ENCODE measurements around the gene TP53. TPM values are rescaled to one million over a fixed set of nuclear protein-coding genes. Genes with fewer than 3 reads are reported as not detected.

TP53 gene
- total RNA-seq, 2 donors from 2014 or later, result 12.9 to 20.1 TPM

GRCh38 chr17:7704601-7705268 is 17.4 kb upstream of the TP53 start, which contains the start of gene EFNB3:
TSS of gene EFNB3 (plus strand) at chr17:7705202. CDS start at chr17:7705599, 397 bp downstream.
- H3K9me3 ChIP-seq, result no peaks in the 10 kb centered on the region
- peak within 1 kb of the TSS in 1 of 2 donors; percentile 21 for H3K27ac ChIP-seq
- TF ChIP-seq CTCF (IDR thresholded peaks at IDR 0.05), result no peak
- peaks cover 0 to 20% of the 10 kb centered on the region in 2 donors for H3K4me1 ChIP-seq
- peaks cover 14% of the 10 kb centered on the region for H3K36me3 ChIP-seq
- peaks cover 0 to 14% of the 10 kb centered on the region in 2 donors for H3K27me3 ChIP-seq
- DNase-seq (ENCODE audit: low spot score), result no peak
- peak within 1 kb of the TSS; percentile 34 to 52 for H3K4me3 ChIP-seq

- H3K27ac ChIP-seq, result no peak overlapping the region
- TF ChIP-seq CTCF (IDR thresholded peaks at IDR 0.05), result no peak
- no peaks in the 10 kb centered on the region for H3K9me3 ChIP-seq
- H3K4me1 ChIP-seq, result peaks cover 0 to 20% of the 10 kb centered on the region in 2 donors
- peaks cover 0 to 14% of the 10 kb centered on the region in 2 donors for H3K27me3 ChIP-seq
- peak overlapping the region in 1 of 2 donors; percentile 52 for H3K4me3 ChIP-seq
- DNase-seq (ENCODE audit: low spot score), result no peak
- peaks cover 14% of the 10 kb centered on the region for H3K36me3 ChIP-seq
Measured at GRCh38 chr17:7703584-7704479, 16.5 kb upstream of the TP53 start.

- Histone ChIP-seq H3K27me3 (peaks cover 0 to 14% of the 10 kb centered on the region in 2 donors), H3K36me3 (peaks cover 14% of the 10 kb centered on the region), H3K27ac (no peak overlapping the region), H3K9me3 (no peaks in the 10 kb centered on the region), H3K4me1 (peaks cover 0 to 20% of the 10 kb centered on the region in 2 donors), H3K4me3 (no peak overlapping the region)
- no peak for TF ChIP-seq CTCF (IDR thresholded peaks at IDR 0.05)
- no peak for DNase-seq (ENCODE audit: low spot score)
Measured at GRCh38 chr17:7702776-7703175, 15.5 kb upstream of the TP53 start.

GRCh38 chr17:7701681-7702080 is 14.4 kb upstream of the TP53 start:
- Histone ChIP-seq H3K27ac (no peak overlapping the region), H3K27me3 (peaks cover 0 to 14% of the 10 kb centered on the region in 2 donors), H3K4me1 (peaks cover 0 to 20% of the 10 kb centered on the region in 2 donors), H3K9me3 (no peaks in the 10 kb centered on the region), H3K36me3 (peaks cover 14% of the 10 kb centered on the region), H3K4me3 (no peak overlapping the region)
- no peak for DNase-seq (ENCODE audit: low spot score)
- TF ChIP-seq CTCF (IDR thresholded peaks at IDR 0.05), result no peak

GRCh38 chr17:7700510-7700909 is 13.2 kb upstream of the TP53 start:
- Histone ChIP-seq H3K4me3 (no peak overlapping the region), H3K27ac (no peak overlapping the region), H3K9me3 (no peaks in the 10 kb centered on the region), H3K36me3 (peaks cover 14% of the 10 kb centered on the region), H3K4me1 (peaks cover 0 to 20% of the 10 kb centered on the region in 2 donors), H3K27me3 (peaks cover 0 to 12% of the 10 kb centered on the region in 2 donors)
- DNase-seq (ENCODE audit: low spot score), result no peak
- no peak for TF ChIP-seq CTCF (IDR thresholded peaks at IDR 0.05)
